CD4-positive, alpha-beta T cell treated with Interferon alpha-2 for 1 hour (primary cell): Measurements from ENCODE around the gene NME1.
A peak's percentile ranks its signal among the peaks of the same experiment; 100 is the strongest.
"Not testable (repeated sequence)": the region's sequence is repeated elsewhere in the genome, so short reads cannot be mapped to it uniquely, and the experiment has no call there.

ENCODE experiments used
- DNase-seq, 2 donors: peaks; one replicate each; pipeline ENCODE4 v3.0.0-alpha.2; 2020 to 2022

Gene NME1

GRCh38 chr17:51147650-51148049 is 5.7 kb upstream of the NME1 start:
- DNase-seq, result no peak

GRCh38 chr17:51149163-51149562 is 4.2 kb upstream of the NME1 start:
- no peak for DNase-seq

GRCh38 chr17:51150932-51151331 is 2.4 kb upstream of the NME1 start:
- no peak for DNase-seq

GRCh38 chr17:51152766-51153209 is 571 bp upstream of the NME1 start:
- no peak for DNase-seq

- DNase-seq, result peak in 1 of 2 donors; percentile 3
Observed at GRCh38 chr17:51154176-51154575, 817 bp downstream of the NME1 start.

GRCh38 chr17:51155416-51155815 is 2.1 kb downstream of the NME1 start:
- no peak for DNase-seq

- DNase-seq, result no peak
Observed at GRCh38 chr17:51159604-51160003, 6.2 kb downstream of the NME1 start.

- no peak for DNase-seq
Observed at GRCh38 chr17:51161541-51161940, 8.2 kb downstream of the NME1 start.

GRCh38 chr17:51164911-51165679 is 11.7 kb downstream of the NME1 start:
- DNase-seq, result no peak

- DNase-seq, result no peak
Observed at GRCh38 chr17:51165680-51166197, 12.4 kb downstream of the NME1 start.

GRCh38 chr17:51166198-51166986 is 13.0 kb downstream of the NME1 start, which contains the start of gene NME2:
TSS of gene NME2 (plus strand) at chr17:51166411. CDS start at chr17:51166831, 420 bp downstream.
- peak; percentile 56 to 71 for DNase-seq

GRCh38 chr17:51166987-51167931 is 13.9 kb downstream of the NME1 start:
- peak; percentile 44 to 66 for DNase-seq

GRCh38 chr17:51169340-51169739 is 16.0 kb downstream of the NME1 start:
- DNase-seq, result no peak

- DNase-seq, result no peak
Observed at GRCh38 chr17:51170736-51171135, 17.4 kb downstream of the NME1 start.

- DNase-seq, result not testable (repeated sequence)
Observed at GRCh38 chr17:51172030-51172429, 18.7 kb downstream of the NME1 start.

GRCh38 chr17:51180486-51180885 is 27.1 kb downstream of the NME1 start:
- no peak for DNase-seq

GRCh38 chr17:51184124-51184523 is 30.8 kb downstream of the NME1 start:
- DNase-seq, result no peak

GRCh38 chr17:51185763-51186332 is 32.5 kb downstream of the NME1 start:
- no peak for DNase-seq

GRCh38 chr17:51188271-51188833 is 35.0 kb downstream of the NME1 start:
- no peak for DNase-seq

- no peak for DNase-seq
Observed at GRCh38 chr17:51189162-51189561, 35.8 kb downstream of the NME1 start.

GRCh38 chr17:51189628-51190027 is 36.3 kb downstream of the NME1 start:
- DNase-seq, result no peak

- DNase-seq, result no peak
Observed at GRCh38 chr17:51191895-51192294, 38.5 kb downstream of the NME1 start.
